Measurements from ENCODE around the gene PRSS48. TPM values are rescaled to one million over a fixed set of nuclear protein-coding genes. Genes with fewer than 3 reads are reported as not detected.

Gene PRSS48
- total RNA-seq, 1 experiment from 2014 or later, result not detected

GRCh38 chr4:151227172-151227571, 49.8 kb upstream of the PRSS48 start:
- Histone ChIP-seq H4K91ac (ENCODE audit: insufficient read length, low read depth, low read length) (no peak overlapping the region), H3K23me2 (ENCODE audit: insufficient read length, low read depth, low read length, poor library complexity, severe bottlenecking) (no peaks in the 10 kb centered on the region), H3K23ac (ENCODE audit: insufficient read length, low read depth, low read length) (no peak overlapping the region), H3K27ac (ENCODE audit: insufficient read length, low read depth, low read length) (no peak overlapping the region), H3K79me1 (ENCODE audit: insufficient read depth, low read depth, low read length, poor library complexity, severe bottlenecking) (no peaks in the 10 kb centered on the region), H3K4me2 (ENCODE audit: insufficient read depth, insufficient read length, low read length) (no peak overlapping the region), H2BK120ac (ENCODE audit: low read depth, low read length, poor library complexity, severe bottlenecking) (no peak overlapping the region), H3K27me3 (ENCODE audit: insufficient read depth, low read length) (no peaks in the 10 kb centered on the region), H3K4me1 (ENCODE audit: insufficient read depth, low read length) (no peaks in the 10 kb centered on the region), H4K8ac (replicated peaks; ENCODE audit: insufficient read length, low read depth, low read length) (no peak overlapping the region), H2AFZ (ENCODE audit: low read length) (no peak overlapping the region), H3K18ac (ENCODE audit: insufficient read length, low read depth, low read length) (no peak overlapping the region), H3K56ac (ENCODE audit: insufficient read length, low read depth, low read length) (no peak overlapping the region), H2BK20ac (ENCODE audit: low read depth, low read length, poor library complexity, severe bottlenecking) (no peak overlapping the region), H3K9me3 (ENCODE audit: control insufficient read depth, low read depth, low read length) (no peaks in the 10 kb centered on the region), H3K79me2 (ENCODE audit: insufficient read depth, low read length) (no peaks in the 10 kb centered on the region), H4K5ac (ENCODE audit: insufficient read length, low read depth, low read length) (no peak overlapping the region), H3T11ph (ENCODE audit: low read length) (no peak overlapping the region), H3K14ac (ENCODE audit: insufficient read depth, low read length) (no peak overlapping the region), H3K4ac (ENCODE audit: low read depth, low read length) (no peak overlapping the region), H2BK5ac (ENCODE audit: insufficient read length, low read length) (no peak overlapping the region), H4K20me1 (ENCODE audit: control insufficient read depth, insufficient read depth, insufficient read length) (no peaks in the 10 kb centered on the region), H2BK12ac (ENCODE audit: insufficient read length, low read depth, low read length) (no peak overlapping the region), H3K9ac (ENCODE audit: extremely low read depth, insufficient read length, low read length) (no peak overlapping the region), H2BK15ac (ENCODE audit: low read depth, low read length) (no peak overlapping the region), H2AK5ac (ENCODE audit: insufficient read length, low read length) (no peak overlapping the region)
- WGBS (ENCODE audit: extremely low coverage, insufficient read length, low lambda C conversion rate), result no CpG with 5 or more reads among the region's 1 CpG
- H3K4me1 Mint-ChIP-seq, result peaks cover 8% of the 10 kb centered on the region in 2 experiments
- no peaks in the 10 kb centered on the region for H3K27me3 Mint-ChIP-seq (ENCODE audit: low read depth)
- DNase-seq, result no peak
- TF ChIP-seq, protein P1, sequence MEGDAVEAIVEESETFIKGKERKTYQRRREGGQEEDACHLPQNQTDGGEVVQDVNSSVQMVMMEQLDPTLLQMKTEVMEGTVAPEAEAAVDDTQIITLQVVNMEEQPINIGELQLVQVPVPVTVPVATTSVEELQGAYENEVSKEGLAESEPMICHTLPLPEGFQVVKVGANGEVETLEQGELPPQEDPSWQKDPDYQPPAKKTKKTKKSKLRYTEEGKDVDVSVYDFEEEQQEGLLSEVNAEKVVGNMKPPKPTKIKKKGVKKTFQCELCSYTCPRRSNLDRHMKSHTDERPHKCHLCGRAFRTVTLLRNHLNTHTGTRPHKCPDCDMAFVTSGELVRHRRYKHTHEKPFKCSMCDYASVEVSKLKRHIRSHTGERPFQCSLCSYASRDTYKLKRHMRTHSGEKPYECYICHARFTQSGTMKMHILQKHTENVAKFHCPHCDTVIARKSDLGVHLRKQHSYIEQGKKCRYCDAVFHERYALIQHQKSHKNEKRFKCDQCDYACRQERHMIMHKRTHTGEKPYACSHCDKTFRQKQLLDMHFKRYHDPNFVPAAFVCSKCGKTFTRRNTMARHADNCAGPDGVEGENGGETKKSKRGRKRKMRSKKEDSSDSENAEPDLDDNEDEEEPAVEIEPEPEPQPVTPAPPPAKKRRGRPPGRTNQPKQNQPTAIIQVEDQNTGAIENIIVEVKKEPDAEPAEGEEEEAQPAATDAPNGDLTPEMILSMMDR (conservative IDR thresholded peaks at IDR 0.05), result no peak
- no peaks in the 10 kb centered on the region; a peak in 1 of 5 replicates for H3K9me3 Mint-ChIP-seq
- no peak overlapping the region for H3K27ac Mint-ChIP-seq
- H3K36me3 Mint-ChIP-seq (ENCODE audit: insufficient read depth in 1 of 3, low read depth in 3 of 3), result peaks cover 4 to 13% (median 7%) of the 10 kb centered on the region in 3 experiments; a peak in 6 of 7 replicates
- no peak overlapping the region for H3K4me3 Mint-ChIP-seq

Measured in H9 (cell line).